HUES6 (cell line): Measurements from ENCODE around the gene SLC29A3.
A peak's percentile ranks its signal among the peaks of the same experiment; 100 is the strongest.

ENCODE experiments used
- H3K27ac ChIP-seq: 2 replicates; pipeline ENCODE4 v1.7.0; 2013; ENCODE audit warnings: low read depth, mild to moderate bottlenecking, low read length, inconsistent platforms
- H3K27me3 ChIP-seq: 2 replicates; pipeline ENCODE4 v1.6.1; 2013; ENCODE audit warnings: low read length; ENCODE audit not compliant: control insufficient read depth, insufficient read depth
- H3K36me3 ChIP-seq: 2 replicates; pipeline ENCODE4 v1.6.1; 2013; ENCODE audit warnings: low read length; ENCODE audit not compliant: control insufficient read depth, insufficient read depth
- H3K4me1 ChIP-seq: 2 replicates; pipeline ENCODE4 v1.6.1; 2013; ENCODE audit warnings: low read length; ENCODE audit not compliant: control insufficient read depth, insufficient read depth
- H3K4me3 ChIP-seq: 2 replicates; pipeline ENCODE4 v1.5.1; 2013; ENCODE audit warnings: low read depth, low read length
- H3K9ac ChIP-seq: one replicate; pipeline ENCODE4 v1.6.1; 2013; ENCODE audit warnings: mild to moderate bottlenecking, low read length
- H3K9me3 ChIP-seq: 2 replicates; pipeline ENCODE4 v1.6.1; 2013; ENCODE audit warnings: low read depth, low read length; ENCODE audit not compliant: control insufficient read depth, insufficient read depth

SLC29A3 gene

DNA sequence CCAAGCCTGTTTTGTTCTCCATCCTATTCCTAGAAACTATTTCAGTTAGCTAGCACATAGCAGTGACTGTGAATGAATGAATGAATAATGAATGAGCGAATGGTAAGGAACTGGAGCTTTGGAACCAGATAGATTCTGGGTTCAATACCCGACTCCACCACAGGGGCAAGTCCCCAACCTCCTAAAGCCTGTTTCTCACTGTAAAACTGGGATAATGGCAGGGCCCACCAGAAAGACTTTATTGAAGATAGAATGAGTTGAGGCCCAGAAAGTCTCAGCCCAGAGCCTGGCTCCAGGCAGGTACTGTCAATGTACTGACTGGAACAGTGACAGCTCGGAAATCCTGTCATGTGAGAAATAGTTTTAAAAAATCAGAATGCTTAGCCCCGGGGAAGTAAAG lies 76.6 kb downstream of the SLC29A3 start:
- no peak overlapping the region for H3K9ac ChIP-seq
- H3K36me3 ChIP-seq: no peaks in the 10 kb centered on the region
- peak overlapping the region; percentile 76; the same call in 1 of the 2 replicates for H3K4me3 ChIP-seq
- H3K9me3 ChIP-seq: no peaks in the 10 kb centered on the region
- no peak overlapping the region for H3K27ac ChIP-seq
- H3K27me3 ChIP-seq: peaks cover 82% of the 10 kb centered on the region
- peaks cover 29% of the 10 kb centered on the region for H3K4me1 ChIP-seq

DNA sequence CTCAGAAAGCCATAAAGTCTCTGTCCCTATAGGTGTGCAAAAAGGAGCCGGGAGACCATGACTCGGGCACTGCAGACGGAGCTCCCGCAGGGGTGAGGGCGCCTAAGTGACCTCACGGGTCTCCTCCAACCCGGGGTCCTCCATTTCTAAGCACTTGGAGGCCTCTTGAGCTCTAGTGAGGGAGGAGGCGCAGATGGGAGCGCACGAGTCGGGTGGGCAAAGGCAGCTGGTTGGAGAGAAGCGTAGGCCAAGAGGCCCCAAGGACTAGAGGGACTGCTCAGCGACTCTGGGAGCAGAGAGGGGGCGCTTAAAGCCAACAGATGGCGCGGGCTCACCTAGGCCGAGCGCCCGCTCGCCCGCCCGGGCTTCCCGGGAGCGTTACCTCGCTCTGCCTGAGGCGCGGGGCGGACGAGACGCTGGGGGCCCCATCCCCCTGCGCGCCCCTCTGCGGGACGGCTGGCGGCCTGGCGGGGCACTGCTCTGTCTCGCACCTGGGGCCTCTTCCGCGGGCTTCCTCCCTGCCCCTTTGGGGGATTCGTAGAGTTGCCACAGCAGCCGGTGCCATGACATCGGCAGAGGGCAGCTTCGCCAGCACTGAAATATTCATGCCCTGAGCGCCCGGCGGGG lies 77.1 kb downstream of the SLC29A3 start:
- H3K36me3 ChIP-seq: no peaks in the 10 kb centered on the region
- H3K4me1 ChIP-seq: peaks cover 23% of the 10 kb centered on the region
- H3K9me3 ChIP-seq: no peaks in the 10 kb centered on the region
- no peak overlapping the region for H3K27ac ChIP-seq
- peak overlapping the region; percentile 48 for H3K9ac ChIP-seq
- peaks cover 78% of the 10 kb centered on the region for H3K27me3 ChIP-seq
- peak overlapping the region; percentile 76 for H3K4me3 ChIP-seq

DNA sequence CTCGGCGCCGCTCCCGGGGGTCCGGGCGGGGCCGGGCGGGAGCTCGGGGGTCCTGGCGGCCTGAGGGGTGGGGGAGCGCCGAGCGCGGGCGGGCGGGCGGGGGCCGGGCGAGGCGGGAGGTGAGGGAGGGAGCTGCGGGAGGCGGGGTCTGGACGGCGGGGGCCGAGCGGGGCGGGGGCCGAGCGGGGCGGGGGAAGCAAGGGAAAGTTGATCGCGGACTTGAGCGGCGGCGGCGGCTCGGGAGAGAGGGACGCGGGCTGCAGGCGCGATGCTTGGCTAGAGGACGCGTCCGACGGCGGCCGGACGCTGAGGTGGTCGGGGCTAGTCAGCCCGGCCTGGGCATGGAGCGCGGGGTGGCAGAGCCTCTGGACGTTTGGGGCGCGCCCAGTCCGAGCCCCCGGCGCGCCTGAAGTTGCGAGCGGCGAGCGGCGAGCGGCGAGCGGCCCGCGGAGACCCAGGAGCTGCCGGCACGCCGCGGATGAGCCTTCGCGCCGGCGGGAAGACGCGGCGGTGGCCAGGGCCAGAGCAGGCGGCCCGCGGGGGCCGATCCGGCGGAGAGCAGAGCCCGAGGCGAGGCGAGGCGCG lies 77.7 kb downstream of the SLC29A3 start, which contains the start of gene CDH23:
Gene CDH23, plus strand, starts transcription at position 210 of the 585 bp plus-strand sequence. CDS start 42,912 bp downstream, outside the sequence.
- Histone ChIP-seq H3K9ac (peak within 1 kb of the TSS; percentile 51), H3K4me3 (peak within 1 kb of the TSS; percentile 76), H3K27me3 (peaks cover 72% of the 10 kb centered on the region), H3K4me1 (peaks cover 23% of the 10 kb centered on the region), H3K27ac (no peak within 1 kb of the TSS), H3K36me3 (no peaks in the 10 kb centered on the region), H3K9me3 (no peaks in the 10 kb centered on the region)

DNA sequence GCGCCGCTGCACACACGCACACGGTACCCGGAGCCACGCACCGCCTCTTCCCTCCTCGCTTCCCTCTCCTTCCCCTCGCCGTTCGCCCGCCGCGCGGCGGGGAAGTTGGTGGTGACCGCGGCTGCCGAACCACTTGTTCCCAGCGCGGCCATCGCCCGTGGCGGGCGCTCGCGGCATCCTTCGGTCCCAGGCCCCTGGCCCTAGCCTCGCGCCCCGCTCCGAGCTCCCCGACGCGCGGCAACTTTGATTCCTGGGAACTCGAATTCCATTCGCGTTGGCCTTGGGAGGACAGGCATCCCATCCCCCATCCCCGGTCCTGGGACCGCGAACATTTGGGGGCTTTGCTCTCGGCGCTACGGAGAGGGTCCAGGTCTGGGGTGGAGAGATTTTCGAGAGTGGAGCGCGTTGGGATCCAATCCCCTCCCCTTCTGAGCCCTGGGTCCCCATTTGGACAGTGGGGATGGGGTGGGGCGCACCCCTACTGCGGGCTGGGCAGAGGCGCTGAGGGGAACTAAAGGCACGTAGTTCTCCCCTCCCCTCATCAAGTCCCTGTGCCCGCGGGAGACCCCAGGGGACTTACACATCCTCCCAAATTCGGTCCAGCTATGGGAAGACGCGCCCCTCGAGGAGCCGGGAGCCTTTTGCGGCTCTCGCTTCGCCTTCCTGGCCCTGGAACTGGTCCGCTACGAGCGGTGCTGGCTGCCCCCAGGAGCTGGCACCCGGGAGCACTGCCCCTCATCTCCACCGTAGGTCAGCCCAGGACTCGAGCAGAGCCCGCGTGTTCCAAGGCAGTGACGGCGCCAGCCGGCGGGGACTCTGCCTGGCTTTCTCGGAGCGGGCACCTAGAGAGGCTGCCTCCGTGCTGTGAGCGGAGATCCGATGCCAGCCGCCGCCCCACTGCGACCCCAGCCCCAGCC lies 78.5 kb downstream of the SLC29A3 start:
- Histone ChIP-seq H3K4me1 (peaks cover 23% of the 10 kb centered on the region), H3K4me3 (peak overlapping the region; percentile 56), H3K36me3 (no peaks in the 10 kb centered on the region), H3K27me3 (peaks cover 66% of the 10 kb centered on the region), H3K27ac (no peak overlapping the region), H3K9ac (peak overlapping the region; percentile 51), H3K9me3 (no peaks in the 10 kb centered on the region)

DNA sequence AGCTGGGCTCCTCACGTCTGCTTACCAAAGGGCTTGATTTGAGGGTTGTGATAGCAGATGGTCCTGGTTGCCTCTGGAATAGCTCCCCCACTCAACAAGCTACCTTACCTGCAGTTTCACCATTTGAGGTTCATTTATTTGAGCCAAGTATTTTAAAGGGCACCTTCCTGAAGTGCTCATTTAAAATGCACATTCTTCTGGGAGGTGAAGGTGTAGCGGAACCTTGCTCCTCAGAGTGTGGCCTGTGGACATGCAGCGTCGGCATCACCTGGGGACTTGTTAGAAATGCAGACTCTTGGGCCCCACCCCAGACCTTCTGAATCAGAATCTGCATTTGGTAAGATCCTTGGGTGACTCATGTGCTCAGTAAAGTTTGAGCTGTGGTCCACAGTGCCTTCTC lies 79.9 kb downstream of the SLC29A3 start:
- Histone ChIP-seq H3K4me3 (no peak overlapping the region), H3K27ac (no peak overlapping the region), H3K36me3 (no peaks in the 10 kb centered on the region), H3K9me3 (no peaks in the 10 kb centered on the region), H3K27me3 (peaks cover 55% of the 10 kb centered on the region), H3K4me1 (peaks cover 23% of the 10 kb centered on the region), H3K9ac (no peak overlapping the region)

DNA sequence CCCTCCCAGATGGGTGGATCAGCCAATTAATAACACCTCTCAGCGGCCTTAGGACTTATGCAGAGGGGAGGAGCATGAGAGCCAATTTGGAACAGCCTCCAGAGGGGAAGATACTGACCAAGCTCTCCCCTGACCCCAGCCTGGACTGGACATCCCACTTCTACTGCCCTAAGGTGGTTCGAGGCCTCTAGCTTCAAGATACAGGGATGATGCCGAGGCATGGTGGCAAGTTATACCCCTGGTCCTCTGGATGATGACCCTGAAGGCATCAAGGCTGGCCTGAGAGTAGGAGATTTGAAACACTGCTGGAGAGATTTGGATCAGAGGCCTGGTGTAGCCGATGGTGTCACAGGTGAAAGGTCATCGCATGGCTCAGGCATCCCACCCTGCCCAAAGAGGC lies 80.9 kb downstream of the SLC29A3 start:
- Histone ChIP-seq H3K36me3 (no peaks in the 10 kb centered on the region), H3K9ac (no peak overlapping the region), H3K27ac (no peak overlapping the region), H3K27me3 (peaks cover 50% of the 10 kb centered on the region), H3K4me1 (peaks cover 27% of the 10 kb centered on the region), H3K4me3 (no peak overlapping the region), H3K9me3 (no peaks in the 10 kb centered on the region)

DNA sequence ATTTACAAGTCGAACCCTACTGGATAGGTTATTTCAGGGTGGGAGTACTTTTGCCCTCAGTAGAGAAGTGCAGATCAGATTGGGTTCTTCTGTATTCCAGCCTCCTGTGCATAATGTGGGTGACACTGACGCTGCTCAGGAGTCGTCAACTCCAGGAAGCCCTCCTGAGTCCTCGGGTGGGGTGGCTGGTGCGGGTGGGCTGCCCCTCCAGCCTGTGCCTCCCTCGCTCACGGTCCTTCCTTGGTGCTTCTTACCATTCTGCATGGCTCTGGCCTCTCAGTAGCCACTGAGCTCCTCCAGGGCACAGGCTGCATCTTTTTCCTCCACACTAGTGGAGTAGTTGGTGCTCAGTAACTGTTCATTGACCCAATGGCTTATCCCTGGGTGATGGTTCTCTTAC lies 82.0 kb downstream of the SLC29A3 start:
- Histone ChIP-seq H3K9ac (no peak overlapping the region), H3K36me3 (no peaks in the 10 kb centered on the region), H3K4me3 (no peak overlapping the region), H3K4me1 (peaks cover 24% of the 10 kb centered on the region), H3K27me3 (peaks cover 38% of the 10 kb centered on the region), H3K27ac (no peak overlapping the region), H3K9me3 (no peaks in the 10 kb centered on the region)

DNA sequence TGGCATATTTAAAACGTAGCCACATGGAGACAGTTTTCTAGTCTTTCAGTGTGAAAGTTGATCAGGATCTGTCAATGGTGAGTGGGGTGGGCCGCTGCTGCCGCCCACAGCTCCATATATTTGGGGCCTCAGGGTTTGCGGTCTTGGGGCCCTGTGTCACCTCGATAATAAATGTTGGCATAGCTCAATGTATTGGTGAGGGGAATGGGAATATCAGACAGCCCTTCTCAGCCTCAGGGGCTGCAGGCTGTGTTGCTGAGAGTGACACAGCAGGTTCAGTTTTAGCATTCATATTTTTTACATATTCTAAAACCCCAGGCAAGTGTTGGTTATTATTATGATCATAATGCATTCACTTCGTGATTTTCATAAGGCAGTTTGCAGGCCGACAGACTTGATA lies 82.9 kb downstream of the SLC29A3 start:
- H3K4me1 ChIP-seq: peaks cover 23% of the 10 kb centered on the region
- H3K36me3 ChIP-seq: no peaks in the 10 kb centered on the region
- H3K9ac ChIP-seq: no peak overlapping the region
- H3K27me3 ChIP-seq: peaks cover 35% of the 10 kb centered on the region
- H3K27ac ChIP-seq: no peak overlapping the region
- H3K9me3 ChIP-seq: no peaks in the 10 kb centered on the region
- H3K4me3 ChIP-seq: no peak overlapping the region

DNA sequence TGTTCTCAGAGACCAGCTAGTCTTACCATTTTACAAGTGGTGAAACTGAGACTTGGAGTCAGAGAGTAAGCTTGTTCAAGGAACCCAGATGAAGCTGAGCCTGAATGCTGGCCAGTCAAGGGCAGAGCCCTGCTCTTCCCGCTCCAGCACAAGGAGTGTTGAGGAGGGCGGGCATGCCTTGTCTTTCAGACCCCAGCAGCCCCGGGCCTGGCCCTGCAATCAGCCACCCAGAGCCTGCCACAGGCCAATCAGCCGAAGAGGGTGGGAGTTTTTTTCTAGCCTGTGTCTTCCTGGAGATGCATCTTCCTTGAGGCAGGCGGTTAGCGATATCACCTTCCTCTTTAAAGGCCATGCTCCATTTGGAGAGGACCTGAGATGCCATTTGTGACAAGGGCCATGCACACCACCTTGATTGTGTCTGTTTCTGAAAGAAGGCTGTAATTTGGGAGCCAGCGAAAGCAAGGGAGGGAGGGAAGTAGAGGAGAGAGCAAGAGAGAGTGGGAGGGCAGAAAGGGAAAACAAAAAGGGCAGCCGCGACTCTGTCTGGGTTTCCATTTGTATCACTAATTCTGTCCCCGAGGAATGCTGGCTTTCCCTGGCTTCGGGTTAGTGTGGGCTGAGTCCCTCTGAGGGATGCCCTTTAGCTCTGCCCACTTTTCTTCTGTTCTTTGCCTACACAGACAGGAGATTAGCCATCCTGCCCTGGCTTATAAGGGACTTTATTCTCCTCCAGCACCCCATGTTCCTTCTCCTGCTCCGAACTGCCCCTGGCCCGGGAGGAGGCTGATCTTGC lies 85.6 kb downstream of the SLC29A3 start:
- no peaks in the 10 kb centered on the region for H3K9me3 ChIP-seq
- no peak overlapping the region for H3K9ac ChIP-seq
- no peaks in the 10 kb centered on the region for H3K36me3 ChIP-seq
- H3K4me1 ChIP-seq: peaks cover 13% of the 10 kb centered on the region; the same call in 1 of the 2 replicates
- no peak overlapping the region for H3K27ac ChIP-seq
- peaks cover 8% of the 10 kb centered on the region for H3K27me3 ChIP-seq
- no peak overlapping the region for H3K4me3 ChIP-seq

DNA sequence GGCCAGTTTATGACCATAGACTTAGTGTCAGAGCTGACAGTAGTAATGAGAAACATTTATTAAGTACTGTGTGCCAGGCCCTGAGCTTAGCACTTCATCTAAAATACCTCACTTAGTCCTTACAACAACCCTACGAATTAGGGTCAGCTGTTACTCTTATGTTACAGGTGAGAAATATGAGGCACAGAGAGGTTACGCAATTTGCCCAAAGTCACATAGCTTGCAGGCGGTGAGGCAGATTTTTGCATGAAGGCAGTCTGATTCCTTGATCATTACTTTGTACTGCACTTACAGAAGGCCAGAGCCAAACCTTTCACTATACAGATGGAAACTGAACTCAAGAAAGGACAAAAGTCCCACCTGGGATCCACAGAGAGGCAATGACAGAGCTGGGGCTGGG lies 87.8 kb downstream of the SLC29A3 start:
- peaks cover 13% of the 10 kb centered on the region; the same call in 1 of the 2 replicates for H3K4me1 ChIP-seq
- H3K27ac ChIP-seq: no peak overlapping the region
- H3K9me3 ChIP-seq: peaks cover 6% of the 10 kb centered on the region; the same call in 1 of the 2 replicates
- H3K36me3 ChIP-seq: no peaks in the 10 kb centered on the region
- no peak overlapping the region for H3K4me3 ChIP-seq
- no peak overlapping the region for H3K9ac ChIP-seq
- no peaks in the 10 kb centered on the region for H3K27me3 ChIP-seq
